Trophoblast cell (in vitro differentiated cells and primary cell): Measurements from ENCODE around the gene NFKBIA.

Experiments
- DNase-seq, 2 donors: peaks; one replicate each; pipeline ENCODE4 v3.0.0-alpha.2; 2016
- H2AFZ ChIP-seq: 2 replicates; pipeline ENCODE4 v1.6.1; 2013; ENCODE audit warnings: low read length, moderate library complexity, mild to moderate bottlenecking; ENCODE audit not compliant: insufficient read depth, poor library complexity
- H2AK5ac ChIP-seq: 2 replicates; pipeline ENCODE4 v1.6.1; 2013; ENCODE audit warnings: mild to moderate bottlenecking, low read length
- H2BK120ac ChIP-seq: 2 replicates; pipeline ENCODE4 v1.6.1; 2013; ENCODE audit warnings: low read length, mild to moderate bottlenecking, moderate library complexity; ENCODE audit not compliant: insufficient read depth, poor library complexity
- H2BK12ac ChIP-seq: 2 replicates; pipeline ENCODE4 v1.6.1; 2013; ENCODE audit warnings: mild to moderate bottlenecking, low read length, moderate library complexity
- H2BK5ac ChIP-seq: 2 replicates; pipeline ENCODE4 v1.6.1; 2013; ENCODE audit warnings: low read length, low read depth, moderate library complexity, mild to moderate bottlenecking; ENCODE audit not compliant: poor library complexity
- H3K14ac ChIP-seq: 2 replicates; pipeline ENCODE4 v1.6.1; 2013; ENCODE audit warnings: mild to moderate bottlenecking, low read length
- H3K18ac ChIP-seq: 2 replicates; pipeline ENCODE4 v1.6.1; 2013; ENCODE audit warnings: mild to moderate bottlenecking, low read length
- H3K23ac ChIP-seq: 2 replicates; pipeline ENCODE4 v1.6.1; 2013; ENCODE audit warnings: low read length
- H3K27ac ChIP-seq: 2 replicates; pipeline ENCODE4 v1.5.1; 2013; ENCODE audit warnings: low read depth, mild to moderate bottlenecking, inconsistent platforms, low read length, moderate library complexity
- H3K27me3 ChIP-seq: 2 replicates; pipeline ENCODE4 v1.6.1; 2013; ENCODE audit warnings: inconsistent platforms, mild to moderate bottlenecking, low read length, moderate library complexity; ENCODE audit not compliant: insufficient read depth
- H3K36me3 ChIP-seq, 2 experiments: 1 replicate in 1 of 2; 2 replicates in 1 of 2; pipeline ENCODE4 v1.6.1; 2013; ENCODE audit warnings: low read length in 2 of 2, mild to moderate bottlenecking in 2 of 2, moderate library complexity in 1 of 2; ENCODE audit not compliant: insufficient read depth in 2 of 2, control insufficient read depth in 1 of 2
- H3K4ac ChIP-seq: 2 replicates; pipeline ENCODE4 v1.6.1; 2013; ENCODE audit warnings: low read depth, mild to moderate bottlenecking, low read length, moderate library complexity
- H3K4me1 ChIP-seq, 2 experiments: 1 replicate in 1 of 2; 2 replicates in 1 of 2; pipeline ENCODE4 v1.6.1; 2013; ENCODE audit warnings: low read length in 2 of 2, mild to moderate bottlenecking in 2 of 2, moderate library complexity in 1 of 2; ENCODE audit not compliant: insufficient read depth in 2 of 2, control insufficient read depth in 1 of 2
- H3K4me2 ChIP-seq: 2 replicates; pipeline ENCODE4 v1.6.1; 2013; ENCODE audit warnings: inconsistent platforms, mild to moderate bottlenecking, low read length, moderate library complexity
- H3K4me3 ChIP-seq: 2 replicates; pipeline ENCODE4 v1.5.1; 2013; ENCODE audit warnings: mild to moderate bottlenecking, low read depth, low read length, inconsistent platforms
- H3K79me1 ChIP-seq: one replicate; pipeline ENCODE4 v1.6.1; 2013; ENCODE audit warnings: low read length
- H3K79me2 ChIP-seq: 2 replicates; pipeline ENCODE4 v1.6.1; 2013; ENCODE audit warnings: low read length, mild to moderate bottlenecking; ENCODE audit not compliant: control insufficient read depth, insufficient read depth, poor library complexity
- H3K9ac ChIP-seq: 2 replicates; pipeline ENCODE4 v1.6.1; 2013; ENCODE audit warnings: mild to moderate bottlenecking, low read length
- H3K9me3 ChIP-seq: 2 replicates; pipeline ENCODE4 v1.6.1; 2013; ENCODE audit warnings: low read depth, mild to moderate bottlenecking, control low read depth, inconsistent platforms, low read length; ENCODE audit not compliant: insufficient read depth
- H4K12ac ChIP-seq: 2 replicates; pipeline ENCODE4 v1.6.1; 2013; ENCODE audit warnings: low read depth, mild to moderate bottlenecking, low read length, moderate library complexity
- H4K8ac ChIP-seq: 2 replicates; pipeline ENCODE4 v1.6.1; 2013; ENCODE audit warnings: low read depth, mild to moderate bottlenecking, low read length, moderate library complexity
- H4K91ac ChIP-seq: one replicate; pipeline ENCODE4 v1.6.1; 2013; ENCODE audit warnings: low read depth, mild to moderate bottlenecking, low read length, moderate library complexity
- WGBS: extraction: QIAGEN DNeasy Blood & Tissue Kit; methylation state at CpG from one replicate; pipeline ENCODE4 v1.1.7; 2013; ENCODE audit warnings: missing lambda C conversion rate; ENCODE audit not compliant: insufficient read length, insufficient coverage; ENCODE audit errors: extremely low coverage; 5-methylcytosine and 5-hydroxymethylcytosine counted together

Gene NFKBIA

DNA sequence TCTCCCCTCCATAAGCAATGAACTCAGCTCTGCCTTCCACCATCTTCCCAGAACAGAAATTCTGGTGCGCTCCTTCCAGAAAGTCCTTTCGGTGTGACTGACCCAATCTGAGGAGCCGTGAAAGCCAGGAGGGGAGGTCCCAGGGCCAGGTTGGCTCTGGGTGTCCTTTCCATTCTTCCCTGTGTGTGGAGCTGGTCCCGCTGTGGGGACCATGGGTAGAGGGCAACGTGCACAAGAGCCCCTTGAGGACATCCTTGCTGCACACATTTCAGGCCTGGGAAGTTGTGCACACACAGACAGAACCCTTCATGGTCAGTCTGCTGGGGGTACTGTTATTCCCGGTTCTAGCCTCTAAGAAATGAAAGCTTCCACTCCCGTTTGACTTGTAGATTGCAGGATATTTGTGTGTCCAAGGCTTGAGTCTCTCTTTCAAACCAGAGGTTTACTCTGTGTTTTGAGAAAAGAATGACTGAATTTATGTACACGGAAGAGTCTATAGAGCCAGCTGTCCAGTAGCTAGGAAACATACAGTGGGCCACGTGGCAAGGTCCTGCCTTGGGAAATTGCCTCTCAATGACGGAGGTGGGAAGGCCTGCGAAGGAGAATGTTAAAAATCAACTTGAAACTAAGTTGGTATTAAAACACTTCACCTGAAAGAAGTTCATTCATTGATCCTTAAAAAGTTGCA is 10.1 kb downstream of the NFKBIA start:
- Histone ChIP-seq H3K9ac (peak overlapping the region; percentile 49), H3K36me3 (no peaks in the 10 kb centered on the region), H2BK12ac (no peak overlapping the region), H3K23ac (no peak overlapping the region), H3K4ac (no peak overlapping the region), H4K91ac (peak overlapping the region; percentile 5), H3K79me2 (no peaks in the 10 kb centered on the region), H3K4me1 (peaks cover 15% of the 10 kb centered on the region in 2 experiments), H3K27me3 (no peaks in the 10 kb centered on the region), H4K8ac (no peak overlapping the region), H2AK5ac (no peak overlapping the region), H2BK5ac (no peak overlapping the region), H3K9me3 (no peaks in the 10 kb centered on the region), H4K12ac (no peak overlapping the region), H3K18ac (no peak overlapping the region), H3K79me1 (peaks cover 3% of the 10 kb centered on the region), H3K4me3 (no peak overlapping the region), H2BK120ac (no peak overlapping the region), H3K27ac (no peak overlapping the region), H2AFZ (no peak overlapping the region), H3K4me2 (no peak overlapping the region), H3K14ac (no peak overlapping the region)
- WGBS, result no CpG with 5 or more reads among the region's 11 CpGs
- DNase-seq, result no peak

DNA sequence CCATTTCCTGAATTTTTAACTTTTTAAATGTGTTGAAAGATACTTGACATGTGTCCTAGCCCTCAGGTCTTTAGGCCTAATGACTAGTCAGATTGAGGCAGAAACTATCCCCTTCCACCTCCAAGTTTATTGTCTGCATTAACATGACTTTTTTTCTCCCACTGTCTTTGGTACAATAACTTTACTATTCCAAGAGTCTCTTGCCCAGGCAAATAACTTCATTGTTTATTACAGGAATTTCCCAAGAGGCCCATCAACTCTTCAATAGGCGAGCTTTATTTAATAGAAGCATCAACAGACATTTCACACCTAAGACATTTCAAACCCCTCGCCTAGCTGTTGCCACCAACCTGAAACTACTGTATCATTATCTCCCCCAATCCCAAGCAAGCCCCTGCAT is 10.7 kb downstream of the NFKBIA start:
- no peak overlapping the region for H3K4me2 ChIP-seq
- no peak overlapping the region for H2BK12ac ChIP-seq
- no peak overlapping the region for H4K91ac ChIP-seq
- H2AK5ac ChIP-seq, result no peak overlapping the region
- H3K18ac ChIP-seq, result no peak overlapping the region
- no peak overlapping the region for H2BK120ac ChIP-seq
- no peak overlapping the region for H4K8ac ChIP-seq
- H4K12ac ChIP-seq, result no peak overlapping the region
- WGBS, result no CpG with 5 or more reads among the region's 2 CpGs
- no peak overlapping the region for H3K4me3 ChIP-seq
- peaks cover 15% of the 10 kb centered on the region in 2 experiments for H3K4me1 ChIP-seq
- no peak overlapping the region for H3K27ac ChIP-seq
- peaks cover 3% of the 10 kb centered on the region for H3K79me1 ChIP-seq
- DNase-seq, result no peak
- H3K14ac ChIP-seq, result no peak overlapping the region
- no peaks in the 10 kb centered on the region for H3K9me3 ChIP-seq
- H3K23ac ChIP-seq, result no peak overlapping the region
- no peak overlapping the region for H3K4ac ChIP-seq
- H2BK5ac ChIP-seq, result no peak overlapping the region
- H3K27me3 ChIP-seq, result no peaks in the 10 kb centered on the region
- no peaks in the 10 kb centered on the region for H3K36me3 ChIP-seq
- no peaks in the 10 kb centered on the region for H3K79me2 ChIP-seq
- no peak overlapping the region for H3K9ac ChIP-seq
- H2AFZ ChIP-seq, result no peak overlapping the region

DNA sequence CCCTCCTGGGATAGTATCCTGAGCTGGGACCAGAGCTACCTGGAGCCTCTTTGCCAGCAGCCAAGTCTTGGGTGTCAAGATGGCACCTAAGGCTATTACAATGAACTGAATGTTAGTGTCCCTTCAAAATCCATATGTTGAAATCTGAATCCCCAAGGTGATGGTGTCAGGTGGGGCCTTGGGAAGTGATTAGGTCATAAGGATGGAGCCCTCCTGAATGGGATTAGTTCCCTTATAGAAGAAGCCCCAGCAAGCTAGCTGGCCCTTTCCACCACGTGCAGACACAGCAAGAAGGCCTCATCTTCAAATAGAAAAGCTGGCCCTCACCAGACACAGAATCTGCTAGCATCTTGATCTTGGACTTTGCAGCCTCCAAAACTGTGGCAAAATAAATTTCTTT is 12.4 kb downstream of the NFKBIA start:
- no peak overlapping the region for H3K9ac ChIP-seq
- H4K12ac ChIP-seq, result no peak overlapping the region
- H3K4me3 ChIP-seq, result no peak overlapping the region
- no peak overlapping the region for H3K27ac ChIP-seq
- H3K18ac ChIP-seq, result no peak overlapping the region
- H3K79me1 ChIP-seq, result peaks cover 2% of the 10 kb centered on the region
- no peak overlapping the region for H2BK12ac ChIP-seq
- no peak for DNase-seq
- H3K9me3 ChIP-seq, result no peaks in the 10 kb centered on the region
- H4K8ac ChIP-seq, result no peak overlapping the region
- no peak overlapping the region for H2BK5ac ChIP-seq
- no peaks in the 10 kb centered on the region for H3K27me3 ChIP-seq
- H3K79me2 ChIP-seq, result no peaks in the 10 kb centered on the region
- no peak overlapping the region for H3K4me2 ChIP-seq
- H3K4ac ChIP-seq, result no peak overlapping the region
- H2AK5ac ChIP-seq, result no peak overlapping the region
- H3K4me1 ChIP-seq, result peaks cover 9 to 10% of the 10 kb centered on the region in 2 experiments
- H2AFZ ChIP-seq, result no peak overlapping the region
- no peak overlapping the region for H3K14ac ChIP-seq
- no peaks in the 10 kb centered on the region for H3K36me3 ChIP-seq
- no peak overlapping the region for H2BK120ac ChIP-seq
- no peak overlapping the region for H3K23ac ChIP-seq
- H4K91ac ChIP-seq, result no peak overlapping the region
- WGBS, result no CpG with 5 or more reads among the region's 1 CpG

DNA sequence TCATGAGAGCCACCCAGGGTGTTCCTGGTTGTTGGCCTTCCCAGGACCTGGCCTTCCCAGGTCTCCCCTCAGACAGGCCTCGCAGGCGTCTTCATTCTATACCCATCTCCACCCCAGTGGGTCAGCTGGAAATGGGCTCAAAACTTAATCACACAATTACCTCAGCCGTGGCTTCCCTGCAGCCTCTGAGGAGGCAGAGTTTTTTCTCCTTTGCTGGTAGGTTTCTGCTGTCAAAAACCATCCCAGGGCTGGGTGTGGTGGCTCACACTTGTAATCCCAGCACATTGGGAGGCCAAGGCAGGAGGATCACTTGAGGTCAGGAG is 13.2 kb downstream of the NFKBIA start:
- WGBS, result no CpG with 5 or more reads among the region's 3 CpGs
- Histone ChIP-seq H3K79me2 (no peaks in the 10 kb centered on the region), H3K79me1 (peaks cover 2% of the 10 kb centered on the region), H3K18ac (no peak overlapping the region), H3K23ac (no peak overlapping the region), H3K4me3 (no peak overlapping the region), H3K9ac (no peak overlapping the region), H3K9me3 (no peaks in the 10 kb centered on the region), H3K14ac (no peak overlapping the region), H3K4me2 (no peak overlapping the region), H2AFZ (no peak overlapping the region), H3K27me3 (no peaks in the 10 kb centered on the region), H2BK5ac (no peak overlapping the region), H4K8ac (no peak overlapping the region), H2BK12ac (peak overlapping the region; percentile 20), H4K91ac (no peak overlapping the region), H3K27ac (no peak overlapping the region), H2AK5ac (no peak overlapping the region), H3K4me1 (peaks cover 9 to 10% of the 10 kb centered on the region in 2 experiments), H2BK120ac (no peak overlapping the region), H3K36me3 (no peaks in the 10 kb centered on the region), H3K4ac (no peak overlapping the region), H4K12ac (no peak overlapping the region)
- DNase-seq, result no peak
